GM12891 (cell line): ENCODE measurements around the gene PPFIA2.

Experiments
- PAX5 ChIP-seq: IDR thresholded peaks from 2 replicates; pipeline ENCODE4 v1.6.1; 2011; ENCODE audit warnings: low read length, moderate library complexity, mild to moderate bottlenecking; ENCODE audit not compliant: insufficient read depth, severe bottlenecking
- POLR2AphosphoS5 ChIP-seq: IDR thresholded peaks from 2 replicates; pipeline ENCODE4 v1.6.1; 2011; ENCODE audit warnings: low read depth, low read length, control low read depth
- POU2F2 ChIP-seq: IDR thresholded peaks from 2 replicates; pipeline ENCODE4 v1.6.1; 2011; ENCODE audit warnings: low read depth, mild to moderate bottlenecking, control low read depth, low read length, moderate library complexity
- TAF1 ChIP-seq: IDR thresholded peaks from 2 replicates; pipeline ENCODE4 v1.6.1; 2011; ENCODE audit warnings: low read depth, low read length, control low read depth

- no peak for TF ChIP-seq POLR2AphosphoS5
- no peak for TF ChIP-seq POU2F2
- TF ChIP-seq PAX5 = no peak
- no peak for TF ChIP-seq TAF1
Measured at GRCh38 chr12:81209012-81209411, 550.1 kb downstream of the PPFIA2 start.
